ENCODE data around the gene ABCF3.
A peak's percentile ranks its signal among the peaks of the same experiment; 100 is the strongest.
"Not testable (repeated sequence)": the region's sequence is repeated elsewhere in the genome, so short reads cannot be mapped to it uniquely, and the experiment has no call there.

ABCF3 gene, protein sequence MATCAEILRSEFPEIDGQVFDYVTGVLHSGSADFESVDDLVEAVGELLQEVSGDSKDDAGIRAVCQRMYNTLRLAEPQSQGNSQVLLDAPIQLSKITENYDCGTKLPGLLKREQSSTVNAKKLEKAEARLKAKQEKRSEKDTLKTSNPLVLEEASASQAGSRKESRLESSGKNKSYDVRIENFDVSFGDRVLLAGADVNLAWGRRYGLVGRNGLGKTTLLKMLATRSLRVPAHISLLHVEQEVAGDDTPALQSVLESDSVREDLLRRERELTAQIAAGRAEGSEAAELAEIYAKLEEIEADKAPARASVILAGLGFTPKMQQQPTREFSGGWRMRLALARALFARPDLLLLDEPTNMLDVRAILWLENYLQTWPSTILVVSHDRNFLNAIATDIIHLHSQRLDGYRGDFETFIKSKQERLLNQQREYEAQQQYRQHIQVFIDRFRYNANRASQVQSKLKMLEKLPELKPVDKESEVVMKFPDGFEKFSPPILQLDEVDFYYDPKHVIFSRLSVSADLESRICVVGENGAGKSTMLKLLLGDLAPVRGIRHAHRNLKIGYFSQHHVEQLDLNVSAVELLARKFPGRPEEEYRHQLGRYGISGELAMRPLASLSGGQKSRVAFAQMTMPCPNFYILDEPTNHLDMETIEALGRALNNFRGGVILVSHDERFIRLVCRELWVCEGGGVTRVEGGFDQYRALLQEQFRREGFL

DNA sequence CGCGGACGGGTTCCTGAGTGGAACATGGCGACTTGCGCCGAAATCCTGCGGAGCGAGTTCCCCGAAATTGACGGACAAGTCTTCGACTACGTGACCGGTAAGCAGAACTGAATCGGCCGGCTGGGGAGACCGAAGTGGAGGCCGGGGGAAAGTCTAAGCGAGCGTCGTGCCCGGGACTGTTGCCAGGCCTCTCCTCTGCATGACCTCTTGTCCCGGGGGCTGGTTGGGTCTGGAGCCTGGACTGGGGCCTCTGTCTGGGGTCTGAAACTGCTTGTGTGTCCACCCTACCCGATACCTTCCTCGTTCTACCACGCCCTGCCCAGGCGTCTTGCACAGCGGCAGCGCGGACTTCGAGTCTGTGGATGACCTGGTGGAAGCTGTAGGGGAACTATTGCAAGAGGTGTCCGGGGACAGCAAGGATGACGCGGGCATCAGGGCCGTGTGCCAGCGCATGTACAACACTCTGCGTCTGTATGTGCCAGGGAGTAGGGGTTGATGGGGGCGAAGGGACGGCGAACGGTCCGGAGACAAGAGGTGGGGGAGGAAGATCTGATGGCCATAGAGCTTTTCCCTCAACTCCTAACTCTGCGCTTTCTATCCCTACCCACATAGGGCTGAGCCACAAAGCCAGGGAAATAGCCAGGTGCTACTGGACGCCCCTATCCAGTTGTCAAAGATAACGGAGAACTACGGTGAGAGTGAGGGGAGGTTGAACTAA, at the start of gene ABCF3:
Gene ABCF3, plus strand, starts transcription at position 16 of the 718 bp plus-strand sequence. Its CDS starts 9 bp downstream, at position 25.
- DNase-seq = no peak

DNA sequence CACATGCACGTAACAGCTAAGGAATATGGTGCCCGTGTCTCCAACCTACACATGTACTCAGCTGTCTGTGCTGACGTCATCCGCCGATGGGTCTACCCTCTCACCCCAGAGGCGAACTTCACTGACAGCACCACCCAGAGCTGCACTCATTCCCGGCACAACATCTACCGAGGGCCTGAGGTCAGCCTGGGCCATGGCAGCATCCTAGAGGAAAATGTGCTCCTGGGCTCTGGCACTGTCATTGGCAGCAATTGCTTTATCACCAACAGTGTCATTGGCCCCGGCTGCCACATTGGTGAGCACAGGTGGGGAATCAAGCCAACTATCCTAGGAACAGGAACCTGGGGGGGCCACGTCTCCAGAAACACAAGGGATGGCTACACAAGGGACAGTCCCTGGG, 45.6 kb upstream of the ABCF3 start:
- DNase-seq = no peak

DNA sequence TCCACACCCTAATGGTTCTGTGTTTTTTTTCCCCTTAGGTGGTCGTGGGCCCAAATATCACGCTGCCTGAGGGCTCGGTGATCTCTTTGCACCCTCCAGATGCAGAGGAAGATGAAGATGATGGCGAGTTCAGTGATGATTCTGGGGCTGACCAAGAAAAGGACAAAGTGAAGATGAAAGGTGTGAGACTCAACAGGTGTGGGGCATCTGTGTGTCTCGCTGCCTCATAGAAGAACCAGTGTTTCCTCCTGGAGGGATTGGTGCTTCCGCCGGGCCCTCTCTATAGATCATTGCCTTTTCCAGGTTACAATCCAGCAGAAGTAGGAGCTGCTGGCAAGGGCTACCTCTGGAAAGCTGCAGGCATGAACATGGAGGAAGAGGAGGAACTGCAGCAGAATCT, 43.8 kb upstream of the ABCF3 start:
- no peak for DNase-seq

DNA sequence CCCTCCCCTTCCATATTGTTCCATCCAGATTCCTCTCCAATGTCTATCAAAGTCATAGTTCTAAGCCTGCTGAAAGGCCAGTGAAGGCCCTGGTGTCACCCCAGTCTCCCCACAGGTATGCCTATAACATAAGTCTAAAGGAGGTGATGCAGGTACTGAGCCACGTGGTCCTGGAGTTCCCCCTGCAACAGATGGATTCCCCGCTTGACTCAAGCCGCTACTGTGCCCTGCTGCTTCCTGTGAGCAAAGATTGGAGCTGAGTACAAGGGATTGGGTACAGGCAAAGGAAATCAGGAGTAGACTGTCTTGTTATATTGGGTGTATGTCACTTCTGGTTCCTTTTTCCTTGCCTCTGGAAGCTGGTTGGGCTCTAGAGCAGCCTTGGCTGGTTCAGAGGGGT, 42.7 kb upstream of the ABCF3 start:
- DNase-seq = no peak

DNA sequence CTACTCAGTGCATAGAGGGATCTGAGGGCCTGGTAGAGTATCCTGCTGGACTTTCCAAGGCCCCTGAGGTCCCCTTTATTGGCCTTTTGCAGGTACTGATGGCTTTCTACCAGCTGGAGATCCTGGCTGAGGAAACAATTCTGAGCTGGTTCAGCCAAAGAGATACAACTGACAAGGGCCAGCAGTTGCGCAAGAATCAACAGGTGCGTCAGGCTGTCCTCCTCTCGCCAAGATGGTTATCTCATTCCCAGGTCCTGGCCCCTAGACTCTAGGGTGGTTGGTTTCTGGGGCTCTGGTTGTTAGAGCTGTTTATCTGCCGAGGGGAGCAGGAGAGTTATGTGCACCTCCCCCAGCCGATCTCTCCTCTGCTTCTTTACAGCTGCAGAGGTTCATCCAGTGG, 41.5 kb upstream of the ABCF3 start:
- no peak for DNase-seq

DNA sequence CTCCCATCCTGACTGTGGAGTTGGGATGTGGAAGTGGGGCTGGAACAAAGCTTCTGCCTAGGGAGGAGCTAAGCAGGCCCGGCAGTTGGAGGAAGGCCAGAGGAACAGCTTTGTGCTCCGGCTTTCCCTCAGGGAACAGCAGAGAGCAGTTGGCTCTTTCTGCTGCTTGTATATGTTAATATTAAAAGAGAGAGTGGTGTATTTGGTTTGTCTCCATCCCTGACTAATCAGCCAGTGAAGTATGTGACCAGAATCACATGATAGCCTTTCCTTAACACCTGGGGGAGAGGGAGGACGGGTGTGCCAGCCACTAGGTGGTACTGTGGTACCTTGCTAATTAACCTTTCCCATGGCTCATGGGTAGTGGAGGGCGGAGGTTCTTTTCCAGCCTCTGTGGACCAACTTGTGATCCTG, 40.9 kb upstream of the ABCF3 start:
- peak; percentile 81 for DNase-seq

DNA sequence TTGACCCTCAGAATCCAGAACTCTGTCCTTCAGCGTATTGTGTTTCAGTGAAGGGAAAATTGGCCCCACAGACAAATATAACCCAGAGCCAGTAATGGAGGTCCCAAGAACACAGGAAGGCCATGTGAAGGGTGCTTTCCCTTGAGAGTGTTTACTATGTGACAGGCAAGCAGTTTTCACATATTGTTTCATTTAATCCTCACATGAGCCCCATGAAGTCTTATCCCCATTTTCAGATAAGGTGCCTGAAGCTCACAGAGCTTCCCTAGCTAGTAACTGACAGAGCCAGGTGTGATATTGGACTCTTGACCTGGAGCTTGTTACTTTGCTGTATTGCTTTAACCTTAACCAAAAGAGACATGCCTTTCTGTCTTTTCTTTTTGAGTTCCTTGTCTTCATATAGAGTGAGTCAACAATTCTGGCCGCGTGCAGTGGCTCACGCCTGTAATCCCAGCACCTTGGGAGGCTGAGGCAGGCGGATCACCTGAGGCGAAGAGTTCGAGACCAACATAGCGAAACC, 40.2 kb upstream of the ABCF3 start:
- no peak for DNase-seq

DNA sequence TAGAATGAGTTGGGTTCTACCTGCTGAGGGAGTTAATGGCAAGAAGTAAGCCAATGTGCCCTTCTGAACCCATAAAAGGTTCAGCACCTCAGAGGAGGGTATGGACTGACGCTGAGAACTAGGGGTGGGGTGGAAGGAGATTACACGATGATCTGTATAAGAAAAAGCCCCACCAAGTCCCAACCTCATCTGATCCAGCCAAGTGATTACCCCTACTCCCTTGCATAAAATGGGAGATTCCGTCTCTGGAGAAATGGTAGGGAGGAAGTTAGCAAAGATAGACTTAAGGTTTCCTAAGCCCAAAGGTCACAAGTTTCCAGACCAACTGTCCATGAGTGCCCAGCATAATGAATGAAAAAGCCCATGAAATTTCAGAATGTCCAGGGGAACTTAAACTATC, 37.9 kb upstream of the ABCF3 start:
- DNase-seq = no peak

DNA sequence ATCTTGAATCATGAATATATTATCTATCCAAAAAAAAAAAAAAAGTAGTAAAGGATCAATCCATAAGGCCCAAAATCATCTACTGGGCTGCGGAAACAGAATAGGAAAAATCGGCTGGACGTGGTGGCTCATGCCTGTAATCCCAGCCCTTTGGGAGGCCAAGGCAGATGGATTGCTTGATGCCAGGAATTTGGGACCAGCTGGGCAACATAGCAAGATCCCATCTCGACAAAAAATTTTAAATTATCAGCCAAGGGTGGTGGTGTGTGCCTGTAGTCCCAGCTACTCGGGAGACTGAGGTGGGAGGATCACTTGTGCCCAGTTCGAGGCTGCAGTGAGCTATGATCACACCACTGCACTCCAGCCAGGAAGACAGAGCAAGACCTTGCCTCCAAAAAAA, 36.9 kb upstream of the ABCF3 start:
- DNase-seq = no peak

DNA sequence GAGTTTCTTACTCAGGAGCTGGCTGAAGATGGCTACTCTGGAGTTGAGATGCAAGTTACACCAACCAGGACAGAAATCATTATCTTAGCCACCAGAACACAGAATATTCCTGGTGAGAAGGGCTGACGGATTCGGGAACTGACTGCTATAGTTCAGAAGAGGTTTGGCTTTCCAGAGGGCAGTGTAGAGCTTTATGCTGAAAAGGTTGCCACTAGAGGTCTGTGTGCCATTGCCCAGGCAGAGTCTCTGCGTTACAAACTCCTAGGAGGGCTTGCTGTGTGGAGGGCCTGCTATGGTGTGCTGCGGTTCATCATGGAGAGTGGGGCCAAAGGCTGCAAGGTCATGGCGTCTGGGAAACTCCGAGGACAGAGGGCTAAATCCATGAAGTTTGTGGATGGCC, 36.2 kb upstream of the ABCF3 start:
- not testable (repeated sequence) for DNase-seq

DNA sequence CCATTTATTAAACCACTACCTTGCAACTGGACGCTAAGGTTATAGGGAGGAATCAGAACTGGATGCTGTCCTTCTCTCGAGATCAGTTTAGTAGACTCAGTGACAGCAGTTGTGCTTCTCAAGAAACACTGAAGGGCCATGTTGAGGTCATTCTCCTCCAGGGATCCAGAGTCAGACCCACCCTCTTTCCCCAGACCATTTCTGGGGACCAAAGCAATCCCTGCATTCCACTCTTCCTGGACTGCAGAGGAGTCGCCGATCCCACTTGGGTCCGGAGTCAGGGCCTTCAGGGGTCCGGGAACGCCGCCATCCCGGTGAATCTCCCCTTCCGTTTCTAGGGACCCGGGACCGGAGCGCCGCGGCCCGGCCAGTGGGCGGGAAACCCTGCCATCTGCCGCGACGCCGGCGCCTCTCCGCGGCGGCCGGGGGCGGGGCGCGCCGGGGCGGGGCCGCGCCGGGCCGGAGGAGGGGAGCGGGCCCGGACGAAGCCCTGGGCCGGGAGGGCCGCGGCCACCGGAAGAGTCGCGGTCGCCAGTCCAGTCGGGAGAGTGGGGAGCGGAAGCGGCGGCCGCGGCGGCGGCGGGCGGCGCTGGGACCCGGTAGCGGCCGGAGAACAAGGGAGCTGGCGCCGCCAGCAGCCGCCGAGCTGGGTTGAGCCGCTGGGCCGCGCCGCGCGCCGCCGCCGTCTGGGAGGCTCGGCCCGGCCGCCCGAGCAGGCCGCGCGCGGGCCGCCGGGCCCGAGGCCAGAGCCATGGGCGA, 30.9 kb upstream of the ABCF3 start, which contains the start of gene DVL3:
Gene DVL3, plus strand, starts transcription at position 493 of the 759 bp plus-strand sequence. Its CDS starts 259 bp downstream, at position 752.
- DNase-seq = peak; percentile 83

DNA sequence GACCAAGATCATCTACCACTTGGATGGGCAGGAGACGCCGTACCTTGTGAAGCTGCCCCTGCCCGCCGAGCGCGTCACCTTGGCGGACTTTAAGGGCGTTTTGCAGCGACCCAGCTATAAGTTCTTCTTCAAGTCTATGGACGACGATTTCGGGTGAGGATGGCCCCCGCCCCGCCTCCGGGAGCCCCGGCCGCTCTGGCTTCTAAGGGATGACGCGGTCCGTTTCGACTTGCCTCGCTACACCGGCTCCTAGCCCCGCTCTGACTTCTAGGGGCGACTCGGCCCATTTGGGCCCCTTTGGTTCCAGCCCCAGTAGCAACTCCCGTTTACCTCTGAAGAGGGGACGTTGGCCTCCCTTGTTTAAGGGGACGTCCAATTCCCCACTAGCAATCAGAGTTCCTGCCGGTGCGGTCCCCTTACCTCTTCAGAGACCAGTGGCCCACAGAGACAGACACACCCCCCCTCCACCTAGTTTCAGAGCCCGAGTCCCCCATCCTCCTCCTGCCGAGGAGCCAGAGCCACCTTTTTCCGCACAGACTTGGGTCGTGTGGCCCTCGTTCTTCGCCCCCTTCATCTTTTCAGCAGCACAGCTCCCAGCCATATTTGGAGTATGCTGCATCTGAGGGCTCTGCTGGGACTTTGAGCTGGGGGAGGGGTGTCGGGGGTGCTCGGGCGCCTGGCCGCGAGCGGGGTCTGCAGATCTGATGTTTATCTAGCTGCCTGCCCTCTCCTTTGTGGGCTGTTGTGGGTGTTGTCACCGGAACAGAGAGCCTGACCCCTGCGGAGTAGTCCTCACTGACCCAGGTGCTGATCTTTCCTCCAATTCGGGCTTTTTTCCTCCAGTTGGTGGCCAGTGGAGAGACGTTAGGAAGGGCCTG, 30.1 kb upstream of the ABCF3 start:
- no peak for DNase-seq

DNA sequence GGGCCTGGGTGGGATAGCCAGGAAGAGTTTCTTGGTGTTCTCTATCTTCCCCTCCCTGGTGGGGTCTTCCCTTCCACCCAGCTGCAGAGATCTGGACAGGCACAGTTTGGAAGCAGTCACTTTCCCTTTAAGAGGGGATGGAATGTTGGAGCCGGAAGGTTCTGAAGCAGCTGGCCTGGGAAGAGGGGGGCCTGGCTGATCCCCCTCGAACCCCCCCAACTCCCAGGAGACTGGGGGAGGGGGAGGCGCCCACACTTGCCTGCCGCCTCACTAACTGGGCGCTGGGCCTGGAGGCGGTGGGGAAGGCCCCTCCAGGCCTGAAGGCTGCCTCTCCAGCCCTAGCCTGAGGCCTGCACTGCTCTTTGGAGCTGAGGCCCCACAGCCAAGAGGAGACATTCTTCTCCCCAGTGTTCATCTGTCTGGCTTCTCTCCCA, 29.5 kb upstream of the ABCF3 start:
- DNase-seq = peak; percentile 88

DNA sequence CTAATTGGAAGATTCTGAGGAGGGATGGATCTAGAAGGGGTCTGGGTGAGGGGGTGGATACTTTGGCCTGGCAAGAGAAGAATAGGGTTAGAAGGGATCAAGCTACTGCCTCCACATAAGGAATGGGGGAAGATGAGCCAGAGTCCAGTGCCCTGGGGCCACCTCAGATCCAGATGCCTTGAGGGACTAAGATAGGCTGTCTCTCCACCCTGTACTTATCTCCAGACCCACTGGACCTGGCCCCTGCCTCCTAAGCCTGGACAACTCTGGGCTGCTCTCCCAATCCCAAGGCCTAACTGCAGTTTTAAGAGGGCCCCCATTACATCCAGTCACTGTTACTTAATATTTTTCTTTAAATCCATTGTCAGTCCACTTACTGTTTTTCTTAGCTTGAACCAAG, 28.8 kb upstream of the ABCF3 start:
- no peak for DNase-seq

DNA sequence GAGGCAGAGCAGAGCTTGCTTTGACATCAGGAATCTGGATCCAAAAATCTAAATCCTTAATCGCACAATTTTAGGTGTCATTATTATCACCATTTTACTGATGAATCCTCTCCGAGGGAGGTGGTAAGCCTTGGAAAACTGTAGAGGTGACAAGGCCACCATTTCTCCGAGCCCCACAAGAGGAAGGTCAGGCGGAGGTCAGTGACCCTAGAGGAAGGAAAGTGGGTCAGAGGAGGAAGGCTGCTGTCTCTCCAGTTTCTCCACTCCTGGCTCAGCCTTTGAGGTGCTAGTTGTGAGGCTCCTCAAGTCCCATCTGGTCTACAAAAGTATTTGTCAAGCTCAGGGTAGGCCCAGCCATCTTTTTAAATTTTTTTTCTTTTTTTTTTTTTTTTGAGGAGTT, 27.6 kb upstream of the ABCF3 start:
- DNase-seq = no peak

DNA sequence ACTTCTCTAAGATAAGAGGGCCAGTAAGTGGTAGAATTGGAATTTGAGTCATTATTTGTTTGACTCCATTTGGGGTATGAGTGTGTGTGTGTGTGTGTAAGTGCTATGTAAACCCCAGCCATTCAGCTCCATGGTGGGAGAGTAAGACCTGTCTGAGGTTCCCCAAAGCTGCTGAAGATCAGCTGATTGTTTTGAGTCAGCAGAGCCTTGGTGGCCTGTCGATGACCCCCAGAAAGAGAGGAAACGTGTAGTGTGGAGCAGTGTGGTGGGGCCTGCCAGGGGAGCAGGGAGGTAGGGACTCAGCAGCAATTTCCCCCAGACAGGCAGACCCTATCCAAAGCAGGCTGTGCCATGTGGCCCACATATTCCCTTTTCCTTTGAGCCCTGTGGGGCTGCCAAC, 25.5 kb upstream of the ABCF3 start:
- DNase-seq = no peak

DNA sequence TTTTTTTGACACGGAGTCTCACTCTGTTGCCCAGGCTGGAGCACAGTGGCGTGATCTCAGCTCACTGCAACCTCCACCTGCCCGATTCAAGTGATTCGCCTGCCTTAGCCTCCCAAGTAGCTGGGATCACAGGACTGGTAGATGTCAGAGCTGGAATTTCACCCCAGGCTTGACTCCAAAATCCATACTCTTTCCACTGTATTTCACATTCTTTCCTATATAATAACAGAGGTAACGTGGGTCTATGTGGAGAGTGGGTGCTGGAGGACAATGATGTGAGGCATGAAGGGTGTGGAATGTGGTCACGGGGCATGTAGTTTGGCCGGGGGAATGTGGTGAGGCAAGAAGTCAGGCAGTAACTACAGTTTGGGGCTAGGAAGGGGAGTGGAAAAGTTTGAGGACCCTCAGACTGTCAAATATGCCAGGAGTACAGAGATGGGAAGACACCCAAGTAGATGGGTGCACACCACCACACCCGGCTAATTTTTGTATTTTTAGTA, 23.4 kb upstream of the ABCF3 start:
- not testable (repeated sequence) for DNase-seq

DNA sequence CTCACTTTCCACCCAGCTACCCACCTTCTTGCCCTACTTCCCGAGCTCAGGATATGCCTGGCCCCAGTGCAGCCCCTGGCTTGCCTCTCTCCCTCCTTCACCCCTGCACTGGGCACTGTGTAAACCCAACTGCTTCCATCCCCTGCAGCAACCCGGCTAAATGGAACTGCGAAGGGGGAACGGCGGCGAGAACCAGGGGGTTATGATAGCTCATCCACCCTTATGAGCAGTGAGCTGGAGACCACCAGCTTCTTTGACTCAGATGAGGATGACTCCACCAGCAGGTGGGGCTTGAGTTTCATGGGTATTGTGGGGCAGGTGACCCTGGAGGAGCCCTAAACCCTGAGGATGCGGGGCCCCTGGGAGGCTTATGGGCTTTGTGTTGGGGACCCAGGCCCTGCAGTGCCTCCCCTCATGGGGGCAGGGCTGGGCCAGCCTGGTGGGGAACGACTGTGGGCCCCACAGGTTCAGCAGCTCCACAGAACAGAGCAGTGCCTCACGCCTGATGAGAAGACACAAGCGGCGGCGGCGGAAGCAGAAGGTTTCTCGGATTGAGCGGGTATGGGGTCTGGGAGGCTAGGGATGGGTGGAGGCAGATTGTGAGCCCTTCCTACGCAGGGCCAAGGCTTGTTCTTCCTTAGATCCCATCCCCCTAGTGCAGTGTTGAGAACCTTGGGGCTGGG, 21.2 kb upstream of the ABCF3 start:
- DNase-seq = no peak

DNA sequence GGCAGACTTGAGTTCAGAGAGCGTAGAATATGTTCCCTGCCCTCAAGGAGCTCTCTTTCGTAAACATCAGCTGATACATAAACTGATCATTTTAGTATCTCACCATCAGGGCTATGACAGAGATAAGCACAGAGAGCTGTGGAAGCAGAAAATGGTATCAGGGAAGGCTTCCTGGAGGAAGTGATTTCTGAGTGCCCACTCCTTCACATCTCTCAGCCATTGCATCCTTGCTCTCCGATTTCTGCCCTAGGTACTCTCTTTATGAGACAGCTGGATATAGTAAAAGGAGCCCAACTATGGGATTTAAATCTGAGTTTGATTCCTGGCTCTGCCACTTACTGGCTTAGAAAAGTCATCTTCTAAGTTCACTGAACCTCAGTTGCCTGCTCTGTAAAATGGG, 20.5 kb upstream of the ABCF3 start:
- DNase-seq = no peak

DNA sequence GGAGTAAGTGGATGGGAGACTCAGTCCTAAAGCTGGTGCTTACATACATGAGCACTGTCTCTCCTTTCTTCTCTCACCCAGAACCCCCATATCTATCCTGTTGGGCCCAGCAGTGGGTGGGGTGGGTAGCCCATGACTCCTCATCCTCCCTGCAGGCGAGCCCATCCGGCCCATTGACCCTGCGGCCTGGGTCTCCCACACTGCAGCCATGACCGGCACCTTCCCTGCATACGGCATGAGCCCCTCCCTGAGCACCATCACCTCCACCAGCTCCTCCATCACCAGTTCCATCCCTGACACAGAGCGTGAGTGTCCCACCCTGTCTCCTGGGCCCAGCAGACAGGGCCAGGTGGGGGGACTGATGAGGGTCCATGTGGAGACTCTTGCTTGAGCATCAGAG, 19.3 kb upstream of the ABCF3 start:
- no peak for DNase-seq

DNA sequence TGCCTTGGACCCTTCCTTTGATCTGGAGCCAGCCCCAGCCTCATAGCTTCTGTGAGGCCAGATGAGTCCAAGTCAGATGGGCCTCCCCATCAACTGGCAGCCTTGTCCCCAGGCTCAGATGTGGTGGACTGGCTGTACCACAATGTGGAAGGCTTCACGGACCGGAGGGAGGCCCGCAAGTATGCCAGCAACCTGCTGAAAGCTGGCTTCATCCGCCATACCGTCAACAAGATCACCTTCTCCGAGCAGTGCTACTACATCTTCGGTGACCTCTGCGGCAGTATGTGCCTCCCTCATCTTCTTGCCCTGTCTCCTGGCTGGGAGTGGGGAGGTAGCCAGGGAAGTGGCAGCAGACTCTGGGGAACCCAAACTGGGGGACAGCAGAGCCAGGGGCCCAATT, 18.2 kb upstream of the ABCF3 start:
- no peak for DNase-seq

Data from right hindlimb (tissue), 1 donor.